Measurements from ENCODE around the gene N4BP2L2. TPM values are rescaled to one million over a fixed set of nuclear protein-coding genes. Genes with fewer than 3 reads are reported as not detected.

N4BP2L2 gene
- total and polyA plus RNA-seq, 2 of the 8 experiments (the other 6 are each of a cell fraction or from before 2014, with no cell fraction given): 14.6 to 67.6 TPM

- TF ChIP-seq ZNF274 (IDR thresholded peaks at IDR 0.05; ENCODE audit: borderline replicate concordance, extremely low read depth, low read length) (no peak), PHF8 (conservative IDR thresholded peaks at IDR 0.05; ENCODE audit: low read depth, low read length) (no peak), SIX5 (IDR thresholded peaks at IDR 0.05; ENCODE audit: low read depth, low read length) (no peak), YY1 (IDR thresholded peaks at IDR 0.05; ENCODE audit: low read depth, low read length) (peak; percentile 86), RAD21 (IDR thresholded peaks at IDR 0.05 in 1 of 2, conservative IDR thresholded peaks at IDR 0.05 in 1 of 2; ENCODE audit: low read depth in 2 of 2, low read length in 2 of 2) (peak; percentile 54 to 64), EGR1 (IDR thresholded peaks at IDR 0.05; ENCODE audit: borderline replicate concordance, low read depth, low read length) (no peak), CTCF (IDR thresholded peaks at IDR 0.05; ENCODE audit: control extremely low read depth in 1 of 3, insufficient read depth in 1 of 3, low read depth in 1 of 3, low read length in 3 of 3) (peak; percentile 68 to 74 (median 71)), SP4 (IDR thresholded peaks at IDR 0.05; ENCODE audit: low read length) (no peak)
- Histone ChIP-seq H3K4me2 (ENCODE audit: insufficient read depth in 1 of 2, low read depth in 2 of 2, low read length in 2 of 2) (no peak overlapping the region), H3K9ac (replicated peaks in 1 of 4; ENCODE audit: extremely low read depth in 1 of 4, low read depth in 3 of 4, low read length in 3 of 4) (no peak overlapping the region), H4K5ac (ENCODE audit: insufficient read length, low read depth, low read length) (no peak overlapping the region), H3K36me3 (ENCODE audit: control insufficient read depth in 2 of 4, insufficient read depth in 4 of 4, low read length in 3 of 4) (no peaks in the 10 kb centered on the region), H2BK12ac (ENCODE audit: low read depth, low read length) (no peak overlapping the region), H3K23me2 (ENCODE audit: low read depth, low read length) (0 out of 2 replicates have a peak, but pooled peaks cover 3% of the 10 kb centered on the region), H4K8ac (ENCODE audit: extremely low read depth, insufficient read depth, low read length) (no peak overlapping the region), H3K14ac (ENCODE audit: insufficient read length) (no peak overlapping the region), H3K79me1 (ENCODE audit: low read depth, low read length) (no peaks in the 10 kb centered on the region), H3K23ac (ENCODE audit: insufficient read length) (no peak overlapping the region), H3K4me1 (replicated peaks in 1 of 4; ENCODE audit: control insufficient read depth in 3 of 4, insufficient read depth in 4 of 4, low read length in 3 of 4) (no peaks in the 10 kb centered on the region; a peak in 1 of 7 replicates), H3K4ac (replicated peaks; ENCODE audit: insufficient read length, low read depth, low read length) (no peak overlapping the region), H3K9me3 (ENCODE audit: insufficient read depth in 2 of 2, low read depth in 1 of 2, low read length in 1 of 2) (peaks cover 9 to 11% of the 10 kb centered on the region in 2 experiments; a peak in 3 of 4 replicates), H3K18ac (ENCODE audit: extremely low read depth, low read length) (no peak overlapping the region), H3K56ac (replicated peaks; ENCODE audit: insufficient read length, low read depth, low read length) (no peak overlapping the region), H3K27me3 (replicated peaks in 1 of 4; ENCODE audit: control insufficient read depth in 3 of 4, extremely low read depth in 1 of 4, insufficient read depth in 3 of 4, low read length in 3 of 4) (no peaks in the 10 kb centered on the region; a peak in 1 of 7 replicates), H2AK5ac (ENCODE audit: low read depth, low read length) (no peak overlapping the region), H3K27ac (ENCODE audit: low read depth, low read length) (no peak overlapping the region), H3K79me2 (ENCODE audit: control insufficient read depth in 1 of 2, insufficient read depth in 2 of 2, low read length in 2 of 2) (no peaks in the 10 kb centered on the region), H2BK15ac (ENCODE audit: low read length) (no peak overlapping the region), H4K91ac (replicated peaks; ENCODE audit: insufficient read length, low read length) (no peak overlapping the region), H4K20me1 (replicated peaks in 1 of 2; ENCODE audit: control insufficient read depth in 1 of 2, insufficient read depth in 2 of 2, low read length in 2 of 2) (no peaks in the 10 kb centered on the region), H2AFZ (ENCODE audit: low read length) (no peak overlapping the region), H3K4me3 (ENCODE audit: extremely low read depth in 1 of 4, insufficient read depth in 2 of 4, low read depth in 3 of 4, low read length in 4 of 4) (no peak overlapping the region), H2BK20ac (ENCODE audit: low read length) (no peak overlapping the region), H2BK120ac (replicated peaks; ENCODE audit: low read depth, low read length) (no peak overlapping the region), H2BK5ac (ENCODE audit: low read depth, low read length) (no peak overlapping the region)
- ChIA-PET POLR2A (ENCODE audit: partially characterized antibody) (interaction anchor here (0.9 kb wide), 1 partner anchor 99 kb away, joined by 4 read pairs; the partner anchor contains the start of gene BRCA2), CTCF (ENCODE audit: partially characterized antibody) (interaction anchor here (0.6 to 3.1 kb wide), 15 partner anchors 10 to 653 kb away, joined by 3 to 14 read pairs (median 3); partner anchors contain the start of gene PDS5B)
- peak; percentile 93 for FAIRE-seq
- DNase-seq (ENCODE audit: low read depth in 1 of 2, low spot score in 2 of 2): no peak
These were observed 123.6 kb downstream of the N4BP2L2 start for GRCh38 chr13:32415019-32415418.
